Fibroblast of lung (primary cell): ENCODE results near the gene RAB8B. TPM values are rescaled to one million over a fixed set of nuclear protein-coding genes. Genes with fewer than 3 reads are reported as not detected.

Source experiments
- DNase-seq, 2 donors: peaks; one replicate each; pipeline versions ENCODE4 v3.0.0 to v3.0.0-alpha.2; 2010; ENCODE audit warnings: low read depth in 2 of 2
- H2AFZ ChIP-seq: 2 replicates; pipeline ENCODE4 v1.5.1; 2012; ENCODE audit warnings: low read length, control low read depth, inconsistent platforms
- H3K27ac ChIP-seq: 2 replicates; pipeline ENCODE4 v1.5.1; 2011; ENCODE audit warnings: low read length, control low read depth; ENCODE audit not compliant: insufficient read depth
- H3K27me3 ChIP-seq: 2 replicates; pipeline ENCODE4 v1.5.1; 2011; ENCODE audit warnings: mild to moderate bottlenecking, low read length; ENCODE audit not compliant: control insufficient read depth, insufficient read depth
- H3K36me3 ChIP-seq: 2 replicates; pipeline ENCODE4 v1.5.1; 2011; ENCODE audit warnings: low read length; ENCODE audit not compliant: control insufficient read depth, insufficient read depth
- H3K4me1 ChIP-seq: 2 replicates; pipeline ENCODE4 v1.5.1; 2011; ENCODE audit warnings: low read length; ENCODE audit not compliant: control insufficient read depth, insufficient read depth; ENCODE audit errors: extremely low read depth
- H3K4me2 ChIP-seq: 2 replicates; pipeline ENCODE4 v1.5.1; 2011; ENCODE audit warnings: low read length, control low read depth; ENCODE audit not compliant: insufficient read depth; ENCODE audit errors: extremely low read depth
- H3K4me3 ChIP-seq, 4 experiments: fragments of 200-600 bp in 1 of 4; sonication (generic) in 1 of 4; replicated peaks in 1 of 4; 2 replicates each; pipeline ENCODE4 v1.5.1; 2011 to 2016; ENCODE audit warnings: low read length in 4 of 4, low read depth in 3 of 4, mild to moderate bottlenecking in 3 of 4, control low read depth in 2 of 4, inconsistent platforms in 1 of 4, mixed read lengths in 1 of 4; ENCODE audit not compliant: insufficient read depth in 1 of 4; ENCODE audit errors: control extremely low read depth in 1 of 4
- H3K79me2 ChIP-seq: 2 replicates; pipeline ENCODE4 v1.5.1; 2012; ENCODE audit warnings: mild to moderate bottlenecking, low read length, inconsistent platforms; ENCODE audit not compliant: control insufficient read depth, insufficient read depth
- H3K9ac ChIP-seq: 2 replicates; pipeline ENCODE4 v1.5.1; 2011; ENCODE audit warnings: mild to moderate bottlenecking, low read length, control low read depth; ENCODE audit not compliant: insufficient read depth
- H3K9me3 ChIP-seq: 2 replicates; pipeline ENCODE4 v1.5.1; 2012; ENCODE audit warnings: low read depth, low read length; ENCODE audit not compliant: control insufficient read depth, insufficient read depth
- H4K20me1 ChIP-seq: 2 replicates; pipeline ENCODE4 v1.5.1; 2011; ENCODE audit warnings: low read length; ENCODE audit not compliant: control insufficient read depth, insufficient read depth; ENCODE audit errors: extremely low read depth
- CTCF ChIP-seq, 2 donors: IDR thresholded peaks in 1 of 2; conservative IDR thresholded peaks in 1 of 2; 1 replicate in 1 of 2; 2 replicates in 1 of 2; pipeline ENCODE4 v1.5.1; 2011 to 2012; ENCODE audit warnings: low read length in 2 of 2, control low read depth in 1 of 2, inconsistent platforms in 1 of 2, low read depth in 1 of 2, mild to moderate bottlenecking in 1 of 2
- EZH2 ChIP-seq: IDR thresholded peaks from 2 replicates; pipeline ENCODE4 v1.5.1; 2012; ENCODE audit warnings: low read length, control low read depth, mild to moderate bottlenecking; ENCODE audit errors: missing control alignments
- polyA plus RNA-seq, 2 donors: library from polyadenylated mRNA; depleted of rRNA in 1 of 2; stranded (reverse) in 1 of 2; unstranded in 1 of 2; fragments of >200 nt; gene quantifications; 2 replicates each; pipeline ENCODE4 v1.2.1, GENCODE V29; 2011 to 2012; ENCODE audit warnings: missing spikeins in 1 of 2
- total RNA-seq: library from RNA; depleted of rRNA; stranded (reverse); fragments of >200 nt; gene quantifications from 2 replicates; pipeline ENCODE4 v1.2.1, GENCODE V29; 2014

Gene RAB8B
- total and polyA plus RNA-seq, 2 donors (not counting 1 experiment from before 2014, with no cell fraction given): 107 to 111 TPM

GRCh38 chr15:63157891-63158431 lies 31.4 kb upstream of the RAB8B start:
- Histone ChIP-seq H4K20me1 (no peaks in the 10 kb centered on the region), H2AFZ (no peak overlapping the region), H3K79me2 (peaks cover 29% of the 10 kb centered on the region), H3K27me3 (no peaks in the 10 kb centered on the region), H3K4me2 (peak overlapping the region; percentile 88), H3K9ac (peak overlapping the region; percentile 88), H3K9me3 (no peaks in the 10 kb centered on the region), H3K36me3 (peaks cover 1% of the 10 kb centered on the region), H3K4me3 (peak overlapping the region; percentile 64 to 85 (median 74)), H3K4me1 (peaks cover 3% of the 10 kb centered on the region), H3K27ac (peak overlapping the region; percentile 90)
- DNase-seq: peak; percentile 86 to 87
- no peak for TF ChIP-seq EZH2
- TF ChIP-seq CTCF (conservative IDR thresholded peaks at IDR 0.05 in 1 of 2, IDR thresholded peaks at IDR 0.05 in 1 of 2; ENCODE audit: low read depth in 1 of 2, low read length in 2 of 2): peak; percentile 23 to 36

- Histone ChIP-seq H4K20me1 (no peaks in the 10 kb centered on the region), H3K36me3 (no peaks in the 10 kb centered on the region), H3K4me1 (peaks cover 3% of the 10 kb centered on the region), H2AFZ (no peak overlapping the region), H3K79me2 (peaks cover 16% of the 10 kb centered on the region), H3K9ac (no peak overlapping the region), H3K4me2 (no peak overlapping the region), H3K9me3 (no peaks in the 10 kb centered on the region), H3K4me3 (no peak overlapping the region), H3K27ac (no peak overlapping the region), H3K27me3 (no peaks in the 10 kb centered on the region)
- no peak for DNase-seq
- TF ChIP-seq EZH2 (no peak), CTCF (conservative IDR thresholded peaks at IDR 0.05 in 1 of 2, IDR thresholded peaks at IDR 0.05 in 1 of 2; ENCODE audit: low read depth in 1 of 2, low read length in 2 of 2) (no peak)
These were observed 28.8 kb upstream of the RAB8B start for GRCh38 chr15:63160638-63161037.

GRCh38 chr15:63163217-63163616 lies 26.2 kb upstream of the RAB8B start:
- no peak overlapping the region for H3K4me3 ChIP-seq
- H3K27me3 ChIP-seq: no peaks in the 10 kb centered on the region
- no peaks in the 10 kb centered on the region for H3K9me3 ChIP-seq
- H2AFZ ChIP-seq: no peak overlapping the region
- no peak overlapping the region for H3K9ac ChIP-seq
- no peaks in the 10 kb centered on the region for H3K79me2 ChIP-seq
- no peak for DNase-seq
- H3K36me3 ChIP-seq: no peaks in the 10 kb centered on the region
- peaks cover 3% of the 10 kb centered on the region for H3K4me1 ChIP-seq
- TF ChIP-seq EZH2: no peak
- TF ChIP-seq CTCF (conservative IDR thresholded peaks at IDR 0.05 in 1 of 2, IDR thresholded peaks at IDR 0.05 in 1 of 2; ENCODE audit: low read depth in 1 of 2, low read length in 2 of 2): no peak
- no peak overlapping the region for H3K4me2 ChIP-seq
- no peaks in the 10 kb centered on the region for H4K20me1 ChIP-seq
- H3K27ac ChIP-seq: no peak overlapping the region
